ENCODE measurements around the gene TMEM82.

DNA sequence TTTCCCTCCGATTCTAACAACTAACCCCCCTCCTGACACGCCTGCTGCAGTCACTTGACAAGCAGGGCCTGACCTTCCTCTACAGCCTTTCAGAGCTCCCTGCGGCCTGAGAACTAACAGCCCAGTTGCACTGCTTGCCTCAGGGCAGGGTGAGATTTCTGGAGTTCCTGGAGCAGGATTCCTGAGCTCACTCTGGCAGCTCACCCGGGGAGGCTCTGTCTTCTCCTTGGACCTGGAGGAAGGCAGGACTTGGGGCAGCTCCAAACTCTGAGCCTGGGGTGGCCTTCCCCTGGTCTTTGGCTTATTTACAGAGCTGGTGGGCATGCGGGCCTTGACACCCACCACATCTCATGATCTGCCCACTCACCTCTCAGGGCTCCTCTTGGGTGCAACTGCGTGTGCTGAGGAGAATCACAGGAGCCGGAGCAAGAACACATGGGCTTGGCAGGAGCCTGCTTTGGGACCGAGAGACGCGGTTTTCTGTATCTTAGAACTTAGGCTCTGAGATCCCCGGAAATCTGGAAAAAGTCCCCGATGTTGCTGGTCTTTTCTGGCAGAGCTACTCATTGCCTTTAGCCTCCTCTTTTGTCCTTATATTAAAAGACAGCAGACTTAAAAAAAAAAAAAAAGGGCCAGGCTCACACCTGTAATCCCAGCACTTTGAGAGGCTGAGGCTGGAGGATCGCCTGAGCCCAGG, 19.3 kb upstream of the TMEM82 start:
- TF ChIP-seq CTCF (conservative IDR thresholded peaks at IDR 0.05; ENCODE audit: low read depth, low read length) (no peak), EZH2 (IDR thresholded peaks at IDR 0.05; ENCODE audit: borderline replicate concordance, low read depth, low read length, poor library complexity, severe bottlenecking) (no peak)

Data from A673 (cell line).